K562 (cell line): ENCODE data around the gene SHISAL1. TPM values are rescaled to one million over a fixed set of nuclear protein-coding genes. Genes with fewer than 3 reads are reported as not detected.

Source experiments
- ATAC-seq: fragments of 200-7000 bp; cut with Tn5 transposase; 3 replicates; pipeline ENCODE4 v1.9.1; 2020; ENCODE audit warnings: moderate library complexity
- BruUV-seq: library from RNA; stranded (reverse); fragments of 400-500 nt; replicated peaks from 2 replicates; lab custom pipeline; 2021; lab: Mats Ljungman, UMichigan
- CTCF ChIA-PET: fragments of 300-600 bp; formaldehyde crosslinking; extraction: SDS; loops from one replicate; lab custom pipeline; 2021; ENCODE audit warnings: low intra/inter-chr PET ratio; lab: Yijun Ruan, JAX
- POLR2A ChIA-PET: fragments of 300-600, 350-650 bp; sonication (Branson Sonifier 250); formaldehyde crosslinking; extraction: SDS; loops from one replicate; lab custom pipeline; 2021; ENCODE audit warnings: antibody characterized with exemption, inconsistent platforms; lab: Yijun Ruan, JAX
- DNase-seq, 4 experiments: peaks; one replicate each; pipeline versions ENCODE4 v3.0.0 to v3.0.0-alpha.2; 2011 to 2018; ENCODE audit warnings: low spot score in 3 of 4, mixed read lengths in 3 of 4; ENCODE audit errors: extremely low read depth in 1 of 4
- FAIRE-seq: peaks from 2 replicates; lab custom pipeline; 2011; peaks lifted over from hg19 to GRCh38; lab: Jason Lieb, UNC
- H2AFZ ChIP-seq: 2 replicates; pipeline ENCODE4 v1.6.0; 2011; ENCODE audit warnings: low read depth, low read length, control low read depth, inconsistent platforms
- H3K27ac ChIP-seq: fragments of 200-600 bp; 3 replicates; pipeline ENCODE4 v1.8.0; 2011; ENCODE audit warnings: low read depth, mild to moderate bottlenecking, control low read depth, inconsistent platforms, low read length, moderate library complexity, mixed read lengths; ENCODE audit errors: extremely low read depth
- H3K27me3 ChIP-seq, 2 experiments: fragments of 300-600 bp in 1 of 2; 2 replicates in 1 of 2; 3 replicates in 1 of 2; pipeline versions ENCODE4 v1.6.0 to v1.8.0; 2011; ENCODE audit warnings: inconsistent platforms in 2 of 2, low read length in 2 of 2, mild to moderate bottlenecking in 1 of 2, mixed read lengths in 1 of 2, moderate library complexity in 1 of 2; ENCODE audit not compliant: control insufficient read depth in 2 of 2, insufficient read depth in 2 of 2
- H3K36me3 ChIP-seq: fragments of 300-600 bp; 3 replicates; pipeline ENCODE4 v1.8.0; 2011; ENCODE audit warnings: mild to moderate bottlenecking, low read length, inconsistent platforms; ENCODE audit not compliant: control insufficient read depth, insufficient read depth
- H3K4me1 ChIP-seq, 2 experiments: fragments of 200-600 bp in 1 of 2; replicated peaks in 1 of 2; 2 replicates in 1 of 2; 3 replicates in 1 of 2; pipeline versions ENCODE4 v1.5.1 to v1.8.0; 2011; ENCODE audit warnings: inconsistent platforms in 2 of 2, low read length in 2 of 2, mild to moderate bottlenecking in 1 of 2, mixed read lengths in 1 of 2, moderate library complexity in 1 of 2; ENCODE audit not compliant: control insufficient read depth in 2 of 2, insufficient read depth in 2 of 2
- H3K4me2 ChIP-seq: 2 replicates; pipeline ENCODE4 v1.6.1; 2011; ENCODE audit warnings: low read length, control low read depth, inconsistent platforms, mixed read lengths; ENCODE audit not compliant: insufficient read depth
- H3K4me3 ChIP-seq: fragments of 200-600 bp; sonication (generic), shearing (Covaris generic); 2 replicates; pipeline ENCODE4 v1.5.1; 2016; ENCODE audit warnings: control low read depth, inconsistent platforms
- H3K79me2 ChIP-seq: fragments of 200-600 bp; 3 replicates; pipeline ENCODE4 v1.8.0; 2011; ENCODE audit warnings: low read length, inconsistent platforms; ENCODE audit not compliant: control insufficient read depth, insufficient read depth
- H3K9ac ChIP-seq, 2 experiments: 2 replicates each; pipeline versions ENCODE4 v1.6.0 to v1.6.1; 2011; ENCODE audit warnings: low read depth in 2 of 2, low read length in 2 of 2, control low read depth in 1 of 2, inconsistent platforms in 1 of 2, mild to moderate bottlenecking in 1 of 2, mixed read lengths in 1 of 2; ENCODE audit not compliant: insufficient read depth in 1 of 2
- H3K9me1 ChIP-seq: one replicate; pipeline ENCODE4 v1.6.0; 2011; ENCODE audit warnings: inconsistent platforms, mild to moderate bottlenecking, low read length, moderate library complexity; ENCODE audit not compliant: control insufficient read depth, insufficient read depth
- H3K9me3 ChIP-seq: replicated peaks from 2 replicates; pipeline ENCODE4 v1.5.1; 2011; ENCODE audit warnings: low read depth, low read length, inconsistent platforms; ENCODE audit not compliant: control insufficient read depth, insufficient read depth
- H4K20me1 ChIP-seq: replicated peaks from 2 replicates; pipeline ENCODE4 v1.6.1; 2011; ENCODE audit warnings: low read length, inconsistent platforms, mixed read lengths; ENCODE audit not compliant: control insufficient read depth, insufficient read depth
- CREB1 ChIP-seq, 2 experiments: sonication (generic) in 1 of 2; formaldehyde crosslinking in 1 of 2; IDR thresholded peaks; 2 replicates each; pipeline versions ENCODE4 v1.6.1 to v1.8.0; 2012 to 2022; ENCODE audit warnings: inconsistent platforms in 1 of 2, mild to moderate bottlenecking in 1 of 2, missing genetic modification reagents in 1 of 2, moderate library complexity in 1 of 2
- E2F8 ChIP-seq: fragments of 450-650 bp; IDR thresholded peaks from 2 replicates; pipeline ENCODE4 v1.7.1; 2018; ENCODE audit warnings: mild to moderate bottlenecking, low read depth; ENCODE audit not compliant: partially characterized antibody
- RBM25 ChIP-seq: fragments of 200-400 bp; formaldehyde crosslinking; IDR thresholded peaks from 2 replicates; pipeline ENCODE4 v1.6.1; 2018; ENCODE audit warnings: low read length, low read depth, moderate library complexity; ENCODE audit not compliant: severe bottlenecking
- ZC3H4 ChIP-seq: sonication (generic); formaldehyde crosslinking; IDR thresholded peaks from 2 replicates; pipeline ENCODE4 v1.9.0; 2021; ENCODE audit warnings: missing genetic modification reagents, borderline replicate concordance
- ZFP36 ChIP-seq: fragments of 150-350 bp; IDR thresholded peaks from 2 replicates; pipeline ENCODE4 v1.6.1; 2018; ENCODE audit warnings: low read length, low read depth; ENCODE audit not compliant: partially characterized antibody
- ZNF436 ChIP-seq: fragments of 250-450, 450-650 bp; sonication (Bioruptor Pico); formaldehyde crosslinking; IDR thresholded peaks from 2 replicates; pipeline ENCODE4 v1.7.0; 2020; ENCODE audit warnings: mild to moderate bottlenecking
- WGBS: fragments of 100-300 bp; shearing (Covaris generic); methylation state at CpG from one replicate; pipeline ENCODE4 v1.1.6; 2016; ENCODE audit warnings: low coverage, mixed read lengths; ENCODE audit not compliant: insufficient coverage; ENCODE audit errors: missing lambda C conversion rate; 5-methylcytosine and 5-hydroxymethylcytosine counted together
- in situ Hi-C: fragments of 300-500 bp; cut with MboI; formaldehyde crosslinking; loops from 4 replicates; pipeline ENCODE4 v1.15.0; 2018; ENCODE audit warnings: inconsistent platforms, mixed read lengths
- intact Hi-C: fragments of 100-400 bp; cut with micrococcal nuclease; formaldehyde crosslinking; loops from 2 replicates; pipeline ENCODE4 v1.14.2; 2022
- polyA plus RNA-seq, 8 experiments: library from polyadenylated mRNA; depleted of rRNA in 4 of 8; stranded (reverse) in 5 of 8; unstranded in 3 of 8; fragments of >200 nt; fragmentation: Nextera tagmentation in 2 of 8; fragmentation: Illumina TruSeq in 1 of 8; extraction: Ambion mirVana in 2 of 8; extraction: Trizol in 1 of 8; gene quantifications; 2 replicates each; pipeline versions ENCODE4 v1.2.1 to v1.2.3, GENCODE V29; 2011 to 2014; ENCODE audit warnings: inconsistent platforms in 1 of 8, missing spikeins in 1 of 8
- total RNA-seq, 7 experiments: library from RNA; depleted of rRNA in 6 of 7; stranded (reverse); fragments of >200 nt in 6 of 7; fragmentation: Illumina TruSeq in 2 of 7; extraction: Trizol in 2 of 7; gene quantifications; 2 replicates each; pipeline versions ENCODE4 v1.2.1 to v1.2.3, GENCODE V29; 2011 to 2021; ENCODE audit warnings: low replicate concordance in 1 of 7

Gene SHISAL1
- total and polyA plus RNA-seq, 9 of the 15 experiments (the other 6 are each of a cell fraction or from before 2014, with no cell fraction given), result not detected

GRCh38 chr22:44304911-44305310, 7.8 kb downstream of the SHISAL1 start:
- no peak overlapping the region for H3K4me2 ChIP-seq
- WGBS, result 10% methylated on average over 1 of the region's 2 CpGs
- H4K20me1 ChIP-seq, result no peaks in the 10 kb centered on the region; the same call in 1 of the 2 replicates
- no peak overlapping the region for H3K4me3 ChIP-seq
- H3K4me1 ChIP-seq, result no peaks in the 10 kb centered on the region; a peak in 1 of 5 replicates
- H3K36me3 ChIP-seq, result no peaks in the 10 kb centered on the region
- CTCF ChIA-PET, result no interaction called here
- no TSS peak for BruUV-seq
- POLR2A ChIA-PET, result no interaction called here
- no peak overlapping the region for H3K27ac ChIP-seq
- no peak overlapping the region for H2AFZ ChIP-seq
- FAIRE-seq (no peak), DNase-seq (no peak)
- no peak overlapping the region for H3K9ac ChIP-seq
- H3K79me2 ChIP-seq, result no peaks in the 10 kb centered on the region
- in situ Hi-C loops, result no loop called here
- H3K9me1 ChIP-seq, result no peaks in the 10 kb centered on the region
- intact Hi-C loops, result no loop called here
- TF ChIP-seq CREB1 (IDR thresholded peaks at IDR 0.05), result no peak
- TF ChIP-seq CREB1 (CRISPR knock-in tag; IDR thresholded peaks at IDR 0.05), result no peak
- TF ChIP-seq ZC3H4 (CRISPR knock-in tag), result no peak
- peak; percentile 63 for TF ChIP-seq RBM25
- TF ChIP-seq ZFP36, result peak; percentile 92
- 0 out of 2 replicates have a peak, but pooled peaks have one; percentile 20 for TF ChIP-seq ZNF436 (CRISPR knock-in tag)
- no peak for TF ChIP-seq E2F8
- TF ChIP-seq, all 486 proteins: peak for 3
- Histone ChIP-seq H3K27me3 (peaks cover 6 to 22% of the 10 kb centered on the region in 2 experiments; a peak in 2 of 5 replicates), H3K9me3 (no peaks in the 10 kb centered on the region)
- no peak for ATAC-seq
